Activated T-cell treated with anti-CD3 and anti-CD28 coated beads for 48 hours (primary cell): ENCODE data around the gene RTN4.
"Not testable (repeated sequence)": the region's sequence is repeated elsewhere in the genome, so short reads cannot be mapped to it uniquely, and the experiment has no call there.

Experiments
- DNase-seq: peaks from one replicate; pipeline ENCODE4 v3.0.0-alpha.2; 2020; ENCODE audit warnings: low read depth

RTN4 gene

GRCh38 chr2:55010149-55010591 lies 40.1 kb downstream of the RTN4 start:
- peak; percentile 11 for DNase-seq

GRCh38 chr2:55009277-55010060 lies 40.8 kb downstream of the RTN4 start:
- no peak for DNase-seq

- no peak for DNase-seq
Measured at GRCh38 chr2:55006306-55006705, 43.9 kb downstream of the RTN4 start.

GRCh38 chr2:55003706-55004639 lies 46.3 kb downstream of the RTN4 start:
- DNase-seq = no peak

- DNase-seq = no peak
Measured at GRCh38 chr2:55001716-55002115, 48.5 kb downstream of the RTN4 start.

- DNase-seq = no peak
Measured at GRCh38 chr2:55000341-55000740, 49.9 kb downstream of the RTN4 start.

GRCh38 chr2:54999182-54999581 lies 51.1 kb downstream of the RTN4 start:
- DNase-seq = no peak

GRCh38 chr2:54997826-54998225 lies 52.4 kb downstream of the RTN4 start:
- no peak for DNase-seq

GRCh38 chr2:54995553-54995952 lies 54.7 kb downstream of the RTN4 start:
- DNase-seq = no peak

- not testable (repeated sequence) for DNase-seq
Measured at GRCh38 chr2:54990694-54991093, 59.6 kb downstream of the RTN4 start.

GRCh38 chr2:54988612-54989011 lies 61.6 kb downstream of the RTN4 start:
- DNase-seq = no peak

- no peak for DNase-seq
Measured at GRCh38 chr2:54986264-54986663, 64.0 kb downstream of the RTN4 start.

- DNase-seq = no peak
Measured at GRCh38 chr2:54984476-54984875, 65.8 kb downstream of the RTN4 start.

- DNase-seq = no peak
Measured at GRCh38 chr2:54983345-54984220, 66.7 kb downstream of the RTN4 start.

- DNase-seq = no peak
Measured at GRCh38 chr2:54981385-54981784, 68.9 kb downstream of the RTN4 start.

GRCh38 chr2:54979321-54980044 lies 70.8 kb downstream of the RTN4 start:
- DNase-seq = no peak

GRCh38 chr2:54977149-54977548 lies 73.1 kb downstream of the RTN4 start:
- DNase-seq = no peak

GRCh38 chr2:54975598-54976492 lies 74.4 kb downstream of the RTN4 start:
- no peak for DNase-seq

- no peak for DNase-seq
Measured at GRCh38 chr2:54975175-54975574, 75.1 kb downstream of the RTN4 start.

GRCh38 chr2:54969940-54970338 lies 80.3 kb downstream of the RTN4 start:
- no peak for DNase-seq
